Measurements from ENCODE around the gene TBX6.

DNA sequence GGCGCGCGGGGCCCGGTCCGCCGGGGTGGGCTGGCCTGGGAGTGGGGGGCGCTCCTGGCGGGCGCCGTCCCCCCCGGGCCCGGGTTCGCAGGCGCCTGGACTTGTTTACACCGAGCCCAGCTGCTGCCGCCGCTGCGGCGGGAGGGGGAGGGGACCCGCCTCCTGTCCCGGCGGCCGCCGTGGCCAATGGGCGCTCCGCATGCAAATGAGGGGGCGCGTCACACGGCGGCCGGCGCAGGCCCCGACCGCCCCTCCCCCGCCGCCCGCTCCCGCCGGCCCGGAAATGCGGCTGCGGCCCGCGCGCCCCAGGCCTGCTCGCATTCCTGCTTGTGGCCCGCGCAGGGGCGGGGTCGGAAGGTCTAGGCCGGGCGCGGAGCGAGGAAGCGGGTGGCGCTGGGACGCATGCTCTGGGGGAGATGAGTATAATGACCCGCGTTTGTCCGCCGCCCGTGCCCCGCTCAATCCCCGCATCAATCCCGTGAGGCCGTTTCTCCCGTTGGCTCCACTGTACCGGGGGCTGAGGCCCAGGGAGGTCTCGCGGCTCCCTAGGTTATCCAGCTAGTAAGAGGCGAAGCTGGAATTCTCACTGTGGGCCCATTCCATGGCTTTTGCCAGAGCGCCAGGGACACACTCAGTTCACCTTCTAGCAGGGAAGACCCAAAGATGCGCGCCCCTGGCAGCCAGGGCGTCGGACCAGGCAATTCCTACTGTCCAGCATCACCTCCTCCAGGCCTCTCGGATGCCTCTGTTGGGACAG lies 4.6 kb upstream of the TBX6 start, which contains the start of gene YPEL3:
- TF ChIP-seq, protein P1, sequence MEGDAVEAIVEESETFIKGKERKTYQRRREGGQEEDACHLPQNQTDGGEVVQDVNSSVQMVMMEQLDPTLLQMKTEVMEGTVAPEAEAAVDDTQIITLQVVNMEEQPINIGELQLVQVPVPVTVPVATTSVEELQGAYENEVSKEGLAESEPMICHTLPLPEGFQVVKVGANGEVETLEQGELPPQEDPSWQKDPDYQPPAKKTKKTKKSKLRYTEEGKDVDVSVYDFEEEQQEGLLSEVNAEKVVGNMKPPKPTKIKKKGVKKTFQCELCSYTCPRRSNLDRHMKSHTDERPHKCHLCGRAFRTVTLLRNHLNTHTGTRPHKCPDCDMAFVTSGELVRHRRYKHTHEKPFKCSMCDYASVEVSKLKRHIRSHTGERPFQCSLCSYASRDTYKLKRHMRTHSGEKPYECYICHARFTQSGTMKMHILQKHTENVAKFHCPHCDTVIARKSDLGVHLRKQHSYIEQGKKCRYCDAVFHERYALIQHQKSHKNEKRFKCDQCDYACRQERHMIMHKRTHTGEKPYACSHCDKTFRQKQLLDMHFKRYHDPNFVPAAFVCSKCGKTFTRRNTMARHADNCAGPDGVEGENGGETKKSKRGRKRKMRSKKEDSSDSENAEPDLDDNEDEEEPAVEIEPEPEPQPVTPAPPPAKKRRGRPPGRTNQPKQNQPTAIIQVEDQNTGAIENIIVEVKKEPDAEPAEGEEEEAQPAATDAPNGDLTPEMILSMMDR (IDR thresholded peaks at IDR 0.05 in 4 of 5, conservative IDR thresholded peaks at IDR 0.05 in 1 of 5) = no peak
- peak; percentile 74 to 92 for TF ChIP-seq POLR2A (IDR thresholded peaks at IDR 0.05)
